MCF 10A (cell line): Measurements from ENCODE around the gene LPP. TPM values are rescaled to one million over a fixed set of nuclear protein-coding genes. Genes with fewer than 3 reads are reported as not detected.

Experiments
- BruUV-seq: library from RNA; stranded (reverse); fragments of 400-500 nt; replicated peaks from 2 replicates; lab custom pipeline; 2021; lab: Mats Ljungman, UMichigan
- CTCF ChIA-PET: fragments of 300-600 bp; sonication (Branson Sonifier 250); formaldehyde crosslinking; extraction: SDS; loops from one replicate; lab custom pipeline; 2021; ENCODE audit warnings: antibody characterized with exemption, inconsistent platforms; lab: Yijun Ruan, JAX
- POLR2A ChIA-PET: fragments of 300-600, 350-650 bp; sonication (Branson Sonifier 250); formaldehyde crosslinking; extraction: SDS; loops from one replicate; lab custom pipeline; 2020; ENCODE audit warnings: antibody characterized with exemption, inconsistent platforms; lab: Yijun Ruan, JAX
- DNase-seq: peaks from one replicate; pipeline ENCODE4 v3.0.0-alpha.2; 2018; ENCODE audit not compliant: unreplicated experiment
- H3K27ac Mint-ChIP-seq: one replicate; pipeline ENCODE4 v1.8.0; 2022; ENCODE audit warnings: mild to moderate bottlenecking, low read depth, mixed read lengths; ENCODE audit not compliant: unreplicated experiment
- H3K27me3 Mint-ChIP-seq: one replicate; pipeline ENCODE4 v1.8.0; 2022; ENCODE audit warnings: mixed read lengths; ENCODE audit not compliant: insufficient read depth, unreplicated experiment
- H3K36me3 Mint-ChIP-seq: one replicate; pipeline ENCODE4 v1.8.0; 2022; ENCODE audit warnings: mild to moderate bottlenecking, moderate library complexity, mixed read lengths; ENCODE audit not compliant: insufficient read depth, unreplicated experiment
- H3K4me1 Mint-ChIP-seq: one replicate; pipeline ENCODE4 v1.8.0; 2022; ENCODE audit warnings: mixed read lengths; ENCODE audit not compliant: insufficient read depth, unreplicated experiment
- H3K4me3 Mint-ChIP-seq: one replicate; pipeline ENCODE4 v1.8.0; 2022; ENCODE audit warnings: mild to moderate bottlenecking, moderate library complexity, mixed read lengths; ENCODE audit not compliant: unreplicated experiment
- H3K9me3 Mint-ChIP-seq: one replicate; pipeline ENCODE4 v1.8.0; 2022; ENCODE audit warnings: mixed read lengths; ENCODE audit not compliant: unreplicated experiment
- CTCF ChIP-seq: fragments of 200-600 bp; IDR thresholded peaks from one replicate; pipeline ENCODE4 v1.8.0; 2022; ENCODE audit warnings: antibody characterized with exemption, mild to moderate bottlenecking; ENCODE audit not compliant: unreplicated experiment
- intact Hi-C: fragments of 100-400 bp; cut with micrococcal nuclease; formaldehyde crosslinking; loops from 2 replicates; pipeline ENCODE4 v1.14.1; 2022
- total RNA-seq: library from RNA; stranded (reverse); gene quantifications from 2 replicates; pipeline ENCODE4 v1.2.3, GENCODE V29; 2022

Gene LPP
- total RNA-seq, 1 experiment from 2014 or later: 117 TPM

DNA sequence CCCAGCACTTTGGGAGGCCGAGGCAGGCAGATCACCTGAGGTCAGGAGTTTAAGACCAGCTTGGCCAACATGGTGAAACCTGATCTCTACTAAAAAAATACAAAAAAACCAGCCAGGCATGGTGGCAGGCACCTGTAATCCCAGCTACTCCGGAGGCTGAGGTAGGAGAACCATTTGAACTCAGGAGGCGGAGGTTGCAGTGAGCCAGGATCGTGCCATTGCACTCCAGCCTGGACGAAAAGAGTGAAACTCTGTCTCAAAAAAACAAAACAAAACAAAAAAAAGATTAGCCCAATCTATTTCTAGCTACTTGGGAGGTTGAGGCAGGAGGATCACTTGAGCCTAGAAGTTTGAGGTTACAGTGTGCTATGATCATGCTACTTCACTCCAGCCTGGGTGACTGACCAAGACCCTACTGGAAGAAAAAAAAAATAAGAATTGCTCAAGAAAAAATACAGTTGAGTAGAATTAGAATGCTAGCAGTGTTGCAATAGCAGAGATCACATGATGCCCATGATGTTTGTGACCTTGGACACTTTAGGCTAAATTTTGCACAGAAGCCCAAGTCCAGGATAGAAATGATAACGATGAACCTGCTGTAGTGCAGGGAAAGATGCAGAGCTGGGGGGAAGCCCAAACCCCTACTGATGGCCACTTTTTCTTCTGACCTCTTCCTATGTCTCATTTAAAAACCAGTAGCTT is 162.2 kb downstream of the LPP start:
- H3K9me3 Mint-ChIP-seq: no peaks in the 10 kb centered on the region

DNA sequence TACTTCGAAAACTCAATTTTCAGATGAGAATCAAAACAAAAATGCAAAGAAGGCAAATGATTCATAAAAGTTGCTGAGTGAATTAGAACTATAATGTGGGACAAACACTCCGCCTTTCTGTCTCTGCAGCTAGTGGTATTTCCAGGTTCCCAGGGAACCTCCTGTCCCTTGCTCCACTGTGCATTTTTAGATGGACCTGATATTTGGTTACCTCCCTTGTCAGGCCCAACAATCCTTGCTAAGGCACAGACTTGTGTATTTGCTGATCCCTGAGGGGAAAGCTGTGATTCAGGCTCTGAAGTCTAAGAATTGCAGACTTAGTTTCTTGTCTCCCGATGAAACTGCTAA is 162.7 kb downstream of the LPP start:
- no peak for TF ChIP-seq CTCF
- intact Hi-C loops: no loop called here
- H3K27ac Mint-ChIP-seq: peak overlapping the region; percentile 31
- peaks cover 8% of the 10 kb centered on the region for H3K4me1 Mint-ChIP-seq
- DNase-seq: no peak
- H3K4me3 Mint-ChIP-seq: no peak overlapping the region
- H3K36me3 Mint-ChIP-seq: peaks cover 7% of the 10 kb centered on the region
- CTCF ChIA-PET: interaction anchor here (0.7 to 1.0 kb wide), 2 partner anchors 568 to 828 kb away, joined by 3 to 6 read pairs; no protein-coding TSS in a partner anchor
- no peaks in the 10 kb centered on the region for H3K9me3 Mint-ChIP-seq
- POLR2A ChIA-PET: no interaction called here
- H3K27me3 Mint-ChIP-seq: no peaks in the 10 kb centered on the region
- BruUV-seq: no TSS peak

More for the DNA sequence above, 162.2 kb downstream of the LPP start:
- POLR2A ChIA-PET: interaction anchor here (0.9 to 1.4 kb wide), 2 partner anchors 15 to 78 kb away, joined by 3 to 4 read pairs; no protein-coding TSS in a partner anchor
- CTCF ChIA-PET: interaction anchor here (0.7 to 1.0 kb wide), 4 partner anchors 103 to 828 kb away, joined by 3 to 6 read pairs (median 3); no protein-coding TSS in a partner anchor
- H3K4me1 Mint-ChIP-seq: peaks cover 8% of the 10 kb centered on the region
- no peaks in the 10 kb centered on the region for H3K27me3 Mint-ChIP-seq
- no TSS peak for BruUV-seq
- H3K27ac Mint-ChIP-seq: peak overlapping the region; percentile 31
- no peak for TF ChIP-seq CTCF
- intact Hi-C loops: no loop called here
- peak; percentile 12 for DNase-seq
- H3K4me3 Mint-ChIP-seq: no peak overlapping the region
- H3K36me3 Mint-ChIP-seq: peaks cover 7% of the 10 kb centered on the region

DNA sequence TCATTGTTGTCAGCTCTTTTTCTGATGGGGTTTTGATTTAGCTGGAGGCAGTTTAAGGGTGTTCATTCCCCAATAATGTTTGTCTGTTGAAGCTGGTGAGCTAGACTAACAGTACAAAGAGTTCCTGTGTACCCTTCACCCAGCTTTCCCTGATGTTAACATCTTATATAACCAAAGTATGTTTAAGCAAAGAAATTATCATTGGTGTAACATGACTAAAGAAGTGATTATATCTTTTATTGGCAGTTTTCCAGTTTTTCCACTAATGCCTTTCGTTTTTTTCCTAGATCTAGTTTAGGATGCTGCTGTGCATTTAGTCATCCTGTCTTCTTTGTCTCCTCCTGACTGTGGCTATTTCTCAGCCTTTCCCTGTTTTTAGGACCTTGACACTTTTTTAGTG is 165.6 kb downstream of the LPP start:
- no peak overlapping the region for H3K4me3 Mint-ChIP-seq
- no peaks in the 10 kb centered on the region for H3K27me3 Mint-ChIP-seq
- BruUV-seq: no TSS peak
- TF ChIP-seq CTCF: no peak
- intact Hi-C loops: no loop called here
- no peak for DNase-seq
- H3K27ac Mint-ChIP-seq: no peak overlapping the region
- H3K4me1 Mint-ChIP-seq: peaks cover 8% of the 10 kb centered on the region
- no peaks in the 10 kb centered on the region for H3K9me3 Mint-ChIP-seq
- POLR2A ChIA-PET: interaction anchor here (1.2 kb wide), 1 partner anchor 25 kb away, joined by 3 read pairs; no protein-coding TSS in a partner anchor
- H3K36me3 Mint-ChIP-seq: no peaks in the 10 kb centered on the region
- CTCF ChIA-PET: no interaction called here

DNA sequence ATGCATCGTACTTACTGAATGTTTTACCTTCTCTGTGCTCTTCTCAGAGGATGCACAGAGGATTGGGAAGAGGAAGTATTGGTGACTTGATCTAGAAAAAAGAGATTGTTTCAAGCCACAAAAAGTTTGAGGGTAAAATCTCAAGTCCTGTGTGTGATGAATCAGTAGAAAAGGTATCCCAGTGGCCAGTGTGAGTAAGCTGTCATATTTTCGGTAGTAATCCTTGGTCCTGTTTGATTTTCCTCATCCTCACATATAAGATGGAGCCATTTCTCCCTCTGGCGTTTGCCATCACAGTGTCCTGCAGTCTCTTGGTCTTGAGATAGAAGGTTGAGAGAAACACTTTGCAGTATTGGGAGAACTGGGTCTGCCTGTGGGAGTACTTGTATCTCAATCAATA is 166.8 kb downstream of the LPP start:
- intact Hi-C loops: no loop called here
- H3K27me3 Mint-ChIP-seq: no peaks in the 10 kb centered on the region

More for the DNA sequence above, 166.8 kb downstream of the LPP start:
- H3K4me3 Mint-ChIP-seq: no peak overlapping the region
- no peaks in the 10 kb centered on the region for H3K9me3 Mint-ChIP-seq
- no peak for TF ChIP-seq CTCF
- H3K4me1 Mint-ChIP-seq: peaks cover 8% of the 10 kb centered on the region
- H3K36me3 Mint-ChIP-seq: no peaks in the 10 kb centered on the region
- BruUV-seq: no TSS peak
- ChIA-PET CTCF (no interaction called here), POLR2A (no interaction called here)
- no peak overlapping the region for H3K27ac Mint-ChIP-seq
- no peak for DNase-seq
